ENCODE data around the gene AIFM3. TPM values are rescaled to one million over a fixed set of nuclear protein-coding genes. Genes with fewer than 3 reads are reported as not detected.
A peak's percentile ranks its signal among the peaks of the same experiment; 100 is the strongest.

AIFM3 gene
- total RNA-seq, 1 experiment from 2014 or later: 1.1 TPM

GRCh38 chr22:20982563-20982882, 15.5 kb downstream of the AIFM3 start:
- peaks cover 8% of the 10 kb centered on the region for H3K4me1 Mint-ChIP-seq (ENCODE audit: insufficient read depth, unreplicated experiment)
- CTCF ChIA-PET: interaction anchor here (0.6 to 1.6 kb wide), 12 partner anchors 14 to 1801 kb away, joined by 3 to 9 read pairs (median 3); partner anchors contain the start of gene AIFM3
- peak overlapping the region; percentile 37 for H3K27ac Mint-ChIP-seq (ENCODE audit: low read depth, unreplicated experiment)
- H3K9me3 Mint-ChIP-seq (ENCODE audit: unreplicated experiment): peaks cover 8% of the 10 kb centered on the region
- TSS peak; percentile 36 for BruUV-seq (replicated peaks)
- no peak for TF ChIP-seq CTCF (IDR thresholded peaks at IDR 0.05; ENCODE audit: unreplicated experiment)
- H3K27me3 Mint-ChIP-seq (ENCODE audit: insufficient read depth, unreplicated experiment): no peaks in the 10 kb centered on the region
- H3K36me3 Mint-ChIP-seq (ENCODE audit: insufficient read depth, unreplicated experiment): peaks cover 24% of the 10 kb centered on the region
- POLR2A ChIA-PET: interaction anchor here (0.5 to 3.4 kb wide), 22 partner anchors 11 to 691 kb away, joined by 3 to 24 read pairs (median 4); partner anchors contain the start of gene THAP7
- no peak for DNase-seq (ENCODE audit: unreplicated experiment)
- intact Hi-C loops (cut with micrococcal nuclease): no loop called here
- H3K4me3 Mint-ChIP-seq (ENCODE audit: unreplicated experiment): peak overlapping the region; percentile 88

- peaks cover 8% of the 10 kb centered on the region for H3K9me3 Mint-ChIP-seq (ENCODE audit: unreplicated experiment)
- peaks cover 24% of the 10 kb centered on the region for H3K36me3 Mint-ChIP-seq (ENCODE audit: insufficient read depth, unreplicated experiment)
- H3K27me3 Mint-ChIP-seq (ENCODE audit: insufficient read depth, unreplicated experiment): no peaks in the 10 kb centered on the region
- BruUV-seq (replicated peaks): no TSS peak
- no peak for TF ChIP-seq CTCF (IDR thresholded peaks at IDR 0.05; ENCODE audit: unreplicated experiment)
- H3K4me1 Mint-ChIP-seq (ENCODE audit: insufficient read depth, unreplicated experiment): peaks cover 8% of the 10 kb centered on the region
- CTCF ChIA-PET: interaction anchor here (0.7 to 1.6 kb wide), 2 partner anchors 22 to 97 kb away, joined by 3 to 9 read pairs; no protein-coding TSS in a partner anchor
- intact Hi-C loops (cut with micrococcal nuclease): no loop called here
- H3K27ac Mint-ChIP-seq (ENCODE audit: low read depth, unreplicated experiment): peak overlapping the region; percentile 37
- POLR2A ChIA-PET: interaction anchor here (0.9 to 2.8 kb wide), 6 partner anchors 16 to 79 kb away, joined by 3 to 15 read pairs (median 6); no protein-coding TSS in a partner anchor
- DNase-seq (ENCODE audit: unreplicated experiment): no peak
- peak overlapping the region; percentile 88 for H3K4me3 Mint-ChIP-seq (ENCODE audit: unreplicated experiment)
Measured at GRCh38 chr22:20983081-20983771, 16.2 kb downstream of the AIFM3 start.

- H3K4me1 Mint-ChIP-seq (ENCODE audit: insufficient read depth, unreplicated experiment): peaks cover 8% of the 10 kb centered on the region
- H3K9me3 Mint-ChIP-seq (ENCODE audit: unreplicated experiment): no peaks in the 10 kb centered on the region
- BruUV-seq (replicated peaks): no TSS peak
- H3K27me3 Mint-ChIP-seq (ENCODE audit: insufficient read depth, unreplicated experiment): no peaks in the 10 kb centered on the region
- H3K4me3 Mint-ChIP-seq (ENCODE audit: unreplicated experiment): no peak overlapping the region
- intact Hi-C loops (cut with micrococcal nuclease): no loop called here
- no peak for TF ChIP-seq CTCF (IDR thresholded peaks at IDR 0.05; ENCODE audit: unreplicated experiment)
- H3K27ac Mint-ChIP-seq (ENCODE audit: low read depth, unreplicated experiment): no peak overlapping the region
- H3K36me3 Mint-ChIP-seq (ENCODE audit: insufficient read depth, unreplicated experiment): peaks cover 18% of the 10 kb centered on the region
- DNase-seq (ENCODE audit: unreplicated experiment): no peak
- CTCF ChIA-PET: interaction anchor here (0.6 kb wide), 1 partner anchor 117 kb away, joined by 3 read pairs; no protein-coding TSS in a partner anchor
- POLR2A ChIA-PET: no interaction called here
Measured at GRCh38 chr22:20985720-20986119, 18.7 kb downstream of the AIFM3 start.

- intact Hi-C loops (cut with micrococcal nuclease): no loop called here
- POLR2A ChIA-PET: no interaction called here
Measured at GRCh38 chr22:20986365-20986764, 19.3 kb downstream of the AIFM3 start.

More at GRCh38 chr22:20986365-20986764, 19.3 kb downstream of the AIFM3 start:
- Mint-ChIP-seq H3K9me3 (ENCODE audit: unreplicated experiment) (no peaks in the 10 kb centered on the region), H3K27ac (ENCODE audit: low read depth, unreplicated experiment) (no peak overlapping the region), H3K27me3 (ENCODE audit: insufficient read depth, unreplicated experiment) (no peaks in the 10 kb centered on the region), H3K4me3 (ENCODE audit: unreplicated experiment) (no peak overlapping the region), H3K36me3 (ENCODE audit: insufficient read depth, unreplicated experiment) (peaks cover 18% of the 10 kb centered on the region), H3K4me1 (ENCODE audit: insufficient read depth, unreplicated experiment) (peaks cover 8% of the 10 kb centered on the region)
- DNase-seq (ENCODE audit: unreplicated experiment): no peak
- no peak for TF ChIP-seq CTCF (IDR thresholded peaks at IDR 0.05; ENCODE audit: unreplicated experiment)
- BruUV-seq (replicated peaks): TSS peak; percentile 5
- CTCF ChIA-PET: no interaction called here

Data from MCF 10A (cell line).